ENCODE measurements around the gene C2CD2L.

DNA sequence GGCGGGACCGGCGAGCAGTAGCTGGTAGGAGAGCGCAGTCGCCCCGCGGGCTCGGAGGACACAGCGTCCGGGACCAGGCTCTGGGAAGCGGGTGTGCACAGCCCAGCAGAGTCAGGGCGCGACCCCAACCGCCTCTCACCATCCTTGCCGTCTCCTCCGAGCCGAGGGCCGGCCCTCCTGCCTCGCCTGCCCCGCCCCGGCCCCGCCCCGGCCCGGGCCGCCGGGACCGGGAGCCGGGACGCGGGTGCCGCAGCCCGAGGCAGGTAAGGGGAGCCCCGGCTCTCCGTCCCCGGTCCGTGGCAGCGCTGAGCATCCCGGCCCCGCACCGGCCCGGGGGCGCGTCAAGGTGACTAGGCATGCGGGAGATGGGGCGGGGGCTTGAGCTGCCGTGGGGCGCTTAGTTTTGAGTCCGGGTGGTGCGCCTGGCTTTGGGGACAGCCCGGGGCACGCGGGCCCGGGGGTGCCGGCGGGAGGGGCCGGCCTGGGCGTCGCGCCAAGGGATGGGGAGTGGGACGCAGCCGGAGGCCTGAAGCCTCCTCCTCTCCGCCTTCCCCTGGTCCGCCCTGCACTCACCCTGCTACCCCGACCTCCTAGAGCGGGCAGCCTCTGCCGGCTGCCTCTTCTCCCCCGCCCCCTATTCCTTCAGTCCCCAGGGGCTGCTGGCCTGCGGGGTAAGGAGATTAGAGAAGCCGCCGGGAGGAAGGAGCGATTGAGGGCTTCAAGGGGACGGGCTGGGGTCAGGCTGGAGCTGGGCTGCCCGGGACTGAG lies 42.1 kb downstream of the C2CD2L start, which contains the start of gene ABCG4:
- TF ChIP-seq, protein P1, sequence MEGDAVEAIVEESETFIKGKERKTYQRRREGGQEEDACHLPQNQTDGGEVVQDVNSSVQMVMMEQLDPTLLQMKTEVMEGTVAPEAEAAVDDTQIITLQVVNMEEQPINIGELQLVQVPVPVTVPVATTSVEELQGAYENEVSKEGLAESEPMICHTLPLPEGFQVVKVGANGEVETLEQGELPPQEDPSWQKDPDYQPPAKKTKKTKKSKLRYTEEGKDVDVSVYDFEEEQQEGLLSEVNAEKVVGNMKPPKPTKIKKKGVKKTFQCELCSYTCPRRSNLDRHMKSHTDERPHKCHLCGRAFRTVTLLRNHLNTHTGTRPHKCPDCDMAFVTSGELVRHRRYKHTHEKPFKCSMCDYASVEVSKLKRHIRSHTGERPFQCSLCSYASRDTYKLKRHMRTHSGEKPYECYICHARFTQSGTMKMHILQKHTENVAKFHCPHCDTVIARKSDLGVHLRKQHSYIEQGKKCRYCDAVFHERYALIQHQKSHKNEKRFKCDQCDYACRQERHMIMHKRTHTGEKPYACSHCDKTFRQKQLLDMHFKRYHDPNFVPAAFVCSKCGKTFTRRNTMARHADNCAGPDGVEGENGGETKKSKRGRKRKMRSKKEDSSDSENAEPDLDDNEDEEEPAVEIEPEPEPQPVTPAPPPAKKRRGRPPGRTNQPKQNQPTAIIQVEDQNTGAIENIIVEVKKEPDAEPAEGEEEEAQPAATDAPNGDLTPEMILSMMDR (IDR thresholded peaks at IDR 0.05): no peak
- no peak for TF ChIP-seq POLR2A (IDR thresholded peaks at IDR 0.05)
